NCI-H2171 treated with DMSO at 0.1 percent for 48 hours (cell line): ENCODE results near the gene ALG8.
"Not testable (repeated sequence)": the region's sequence is repeated elsewhere in the genome, so short reads cannot be mapped to it uniquely, and the experiment has no call there.

Source experiments
- DNase-seq: peaks from one replicate; lab custom pipeline; 2025; lab: John Stamatoyannopoulos, UW

Gene ALG8

GRCh38 chr11:78139422-78140391 is at the start of gene ALG8:
Gene ALG8, minus strand, starts transcription at chr11:78139626. Its CDS starts 38 bp downstream, at chr11:78139588.
- peak; percentile 96 for DNase-seq

- DNase-seq, result peak; percentile 97
Observed at GRCh38 chr11:78188286-78189173, 49.1 kb upstream of the ALG8 start, which contains the start of the genes KCTD21 and USP35. Gene KCTD21, minus strand, starts transcription at chr11:78188626. Its CDS starts 14,072 bp downstream, at chr11:78174554. Gene USP35, plus strand, starts transcription at chr11:78188919. Its CDS starts 7,327 bp downstream, at chr11:78196246.

DNA sequence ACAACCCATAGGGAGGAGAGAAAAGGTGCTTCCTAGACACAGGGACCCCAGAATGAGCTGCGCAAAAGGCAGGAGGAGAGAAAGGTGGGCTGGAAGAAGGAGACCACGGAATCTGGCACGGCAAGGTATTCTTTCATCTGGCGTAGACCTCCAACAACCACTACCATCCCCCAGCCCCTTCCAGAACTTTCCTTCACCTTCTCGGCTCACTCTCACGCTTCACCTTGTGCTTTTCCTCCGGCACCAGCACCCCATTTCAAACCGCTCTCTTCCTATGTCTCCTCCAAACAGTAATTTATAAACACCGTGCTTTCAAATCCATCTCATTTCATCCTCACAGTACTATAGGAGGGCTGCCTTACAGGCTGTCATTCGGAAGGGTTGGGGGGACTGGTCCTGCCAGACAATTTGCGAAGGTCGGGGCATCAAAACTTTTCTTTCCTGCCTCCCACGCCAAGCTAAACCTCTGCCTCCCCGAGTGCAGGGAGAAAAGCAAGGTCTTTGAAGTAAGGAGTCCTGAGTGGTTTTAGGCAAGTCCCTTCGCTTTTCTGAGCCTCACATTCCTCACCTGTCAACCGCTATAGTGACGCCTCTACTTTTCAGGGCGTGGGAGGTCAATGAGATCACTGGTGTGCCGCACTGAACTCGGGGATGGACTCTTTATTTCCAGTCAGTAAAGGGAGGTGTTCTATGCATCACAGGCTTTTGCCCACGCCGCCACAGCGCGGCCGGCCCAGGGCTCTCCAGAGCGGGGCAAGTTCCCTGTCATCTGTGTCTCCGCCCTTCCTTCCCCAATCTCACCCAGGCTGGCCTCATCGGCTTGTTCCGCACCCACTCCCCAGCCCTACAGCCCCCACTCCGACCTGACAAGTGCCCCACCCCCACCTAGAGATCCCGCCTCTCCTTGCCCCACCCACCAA is 48.2 kb upstream of the ALG8 start:
- DNase-seq, result no peak

GRCh38 chr11:78181185-78181584 is 41.8 kb upstream of the ALG8 start:
- no peak for DNase-seq

- DNase-seq, result no peak
Observed at GRCh38 chr11:78180751-78181150, 41.3 kb upstream of the ALG8 start.

GRCh38 chr11:78179459-78180071 is 40.1 kb upstream of the ALG8 start:
- no peak for DNase-seq

DNA sequence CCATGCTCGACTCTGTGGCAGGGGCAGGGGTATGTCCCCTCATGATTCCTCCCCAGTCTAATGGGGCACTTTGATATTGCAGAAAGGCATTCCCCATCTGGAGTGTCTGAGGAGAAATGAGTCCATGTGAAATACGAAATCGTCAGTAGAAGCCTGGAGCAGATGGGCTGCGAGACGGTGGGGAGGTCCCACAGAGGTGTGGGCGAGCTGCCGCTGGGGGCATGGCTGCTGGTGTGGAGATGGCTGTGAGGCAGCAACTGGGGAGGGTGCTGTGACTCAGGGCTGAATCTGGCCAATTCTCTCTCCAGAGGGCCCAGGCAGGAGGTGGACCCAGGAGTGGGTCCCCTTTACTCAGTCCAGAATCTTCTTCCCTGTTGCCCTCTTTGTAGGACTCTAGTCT is 37.8 kb upstream of the ALG8 start:
- peak; percentile 52 for DNase-seq

DNA sequence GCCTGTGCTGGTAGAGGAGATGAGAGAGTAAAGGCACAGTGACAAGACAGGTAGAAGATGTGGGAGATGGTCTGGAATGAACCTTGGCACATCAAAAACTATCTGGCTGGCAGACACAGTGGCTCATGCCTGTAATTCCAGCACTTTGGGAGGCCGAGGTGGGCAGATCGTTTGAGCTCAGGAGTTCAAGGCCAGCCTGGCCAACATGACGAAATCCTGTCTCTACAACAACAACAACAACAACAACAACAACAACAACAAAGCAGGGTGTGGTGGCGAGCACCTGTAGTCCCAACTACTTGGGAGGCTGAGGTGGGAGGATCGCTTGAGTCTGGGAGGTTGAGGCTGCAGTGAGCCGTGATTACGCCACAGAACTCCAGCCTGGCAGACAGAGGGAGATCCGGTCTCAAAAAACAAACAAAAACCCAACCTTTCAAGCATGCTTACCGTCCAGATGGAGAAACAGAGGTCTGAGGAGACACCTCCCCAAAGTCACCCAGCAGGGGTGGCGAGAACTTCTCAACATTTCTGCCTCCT is 37.2 kb upstream of the ALG8 start:
- no peak for DNase-seq

- DNase-seq, result not testable (repeated sequence)
Observed at GRCh38 chr11:78175862-78176261, 36.4 kb upstream of the ALG8 start.

DNA sequence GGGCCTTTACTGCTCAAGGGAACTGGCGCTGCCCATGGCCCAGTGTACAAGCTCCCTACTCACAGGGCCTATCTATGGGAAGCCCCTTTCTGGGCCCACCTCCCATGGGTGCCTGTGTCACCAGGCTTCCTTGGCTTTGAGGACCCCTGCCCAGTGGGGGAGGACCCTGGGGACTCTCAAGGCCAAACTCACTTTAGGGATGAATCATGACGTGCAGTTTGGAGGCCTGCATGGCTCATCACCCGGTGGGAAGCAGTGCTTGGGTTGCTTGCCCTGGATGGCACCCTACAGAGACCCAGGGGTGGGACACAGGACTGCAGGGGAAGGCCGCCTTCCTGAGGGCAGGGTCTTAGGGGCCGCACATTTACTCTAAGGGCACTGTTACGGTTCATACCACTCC is 32.5 kb upstream of the ALG8 start:
- DNase-seq, result no peak

GRCh38 chr11:78170874-78171549 is 31.6 kb upstream of the ALG8 start:
- no peak for DNase-seq

- DNase-seq, result no peak
Observed at GRCh38 chr11:78170413-78170812, 31.0 kb upstream of the ALG8 start.

- no peak for DNase-seq
Observed at GRCh38 chr11:78168539-78169477, 29.4 kb upstream of the ALG8 start.

GRCh38 chr11:78166855-78167469 is 27.5 kb upstream of the ALG8 start:
- no peak for DNase-seq

DNA sequence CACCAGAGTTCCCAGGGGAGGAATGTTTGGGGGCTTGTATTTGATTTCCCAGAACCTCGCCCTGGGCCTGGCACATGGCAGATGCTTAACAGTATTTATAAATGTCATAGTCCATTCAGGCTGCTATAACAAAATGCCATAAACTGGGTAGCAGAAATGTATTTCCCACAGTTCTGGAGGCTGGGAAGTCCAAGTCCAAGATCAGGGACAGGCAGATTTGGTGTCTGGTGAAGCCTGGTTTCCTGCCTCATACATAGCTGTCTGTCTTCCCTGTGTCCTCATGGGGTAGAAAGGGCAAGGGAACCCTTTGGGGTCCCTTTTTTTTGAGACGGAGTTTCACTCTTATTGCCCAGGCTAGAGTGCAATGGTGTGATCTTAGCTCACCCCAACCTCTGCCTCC is 25.0 kb upstream of the ALG8 start:
- DNase-seq, result no peak

DNA sequence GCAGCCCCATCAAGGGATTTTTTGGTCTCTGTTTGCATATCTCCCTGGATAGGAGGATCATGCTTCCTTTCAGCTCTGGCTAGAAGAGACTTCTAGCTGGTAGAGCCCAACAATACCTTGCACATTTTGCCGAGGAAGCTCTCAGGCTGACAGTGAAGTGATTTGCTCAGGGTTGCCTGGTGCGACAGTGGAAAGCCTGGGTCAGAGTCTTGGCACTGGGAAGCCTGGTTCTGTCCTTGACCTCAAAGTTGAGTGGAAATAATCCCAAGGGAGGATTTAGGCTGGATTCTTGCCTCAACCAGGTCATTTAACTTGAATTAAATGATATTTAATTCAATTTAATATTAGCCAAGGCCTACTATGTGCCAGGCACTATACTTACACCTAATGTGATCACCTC is 24.4 kb upstream of the ALG8 start:
- DNase-seq, result no peak

GRCh38 chr11:78161962-78162371 is 22.5 kb upstream of the ALG8 start:
- no peak for DNase-seq

GRCh38 chr11:78161346-78161745 is 21.9 kb upstream of the ALG8 start:
- DNase-seq, result no peak
